Esophagus muscularis mucosa (tissue), 4 donors: ENCODE measurements around the gene NEURL3.

ENCODE experiments used
- EP300 ChIP-seq: sonication (generic); formaldehyde crosslinking; IDR thresholded peaks from one replicate; pipeline ENCODE4 v1.6.1; 2017; ENCODE audit warnings: antibody characterized with exemption
- POLR2A ChIP-seq: fragments of 450-650 bp; IDR thresholded peaks from one replicate; pipeline ENCODE4 v1.6.1; 2017; ENCODE audit warnings: antibody characterized with exemption, moderate library complexity, mild to moderate bottlenecking, low read depth
- POLR2AphosphoS5 ChIP-seq, 2 donors: sonication (generic); formaldehyde crosslinking; IDR thresholded peaks; one replicate each; pipeline ENCODE4 v1.6.1; 2017; ENCODE audit warnings: antibody characterized with exemption in 2 of 2
- TF ChIP-seq, protein P1 (sequence below), 3 experiments: fragments of 200-600 bp in 2 of 3; fragments of 450-650 bp in 1 of 3; sonication (generic) in 2 of 3; IDR thresholded peaks; one replicate each; pipeline ENCODE4 v1.5.1; 2017 to 2019; ENCODE audit warnings: antibody characterized with exemption in 3 of 3, mild to moderate bottlenecking in 2 of 3, moderate library complexity in 1 of 3

DNA sequence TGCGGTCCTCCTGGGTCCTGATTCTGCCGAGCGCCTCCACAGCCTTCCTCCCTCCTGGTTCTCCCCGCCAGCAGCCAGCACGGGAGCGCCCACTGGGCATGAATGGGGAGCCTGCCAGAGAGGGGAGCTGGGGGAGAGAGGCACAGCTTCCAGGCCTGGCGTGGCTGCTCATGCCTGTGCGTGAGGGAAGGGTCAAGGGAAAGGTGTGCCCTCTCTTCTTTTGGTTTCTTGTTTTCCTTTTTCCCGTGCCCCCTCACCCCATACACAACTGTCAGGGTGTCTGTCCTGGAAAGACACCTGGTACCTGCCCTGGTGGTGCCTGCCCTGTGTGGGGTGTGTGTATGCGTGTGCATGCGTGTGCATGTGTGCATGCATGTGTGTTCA, 4.7 kb upstream of the NEURL3 start:
- TF ChIP-seq POLR2A (no peak), EP300 (no peak), POLR2AphosphoS5 (IDR thresholded peaks at IDR 0.05) (no peak)
- TF ChIP-seq, protein P1, sequence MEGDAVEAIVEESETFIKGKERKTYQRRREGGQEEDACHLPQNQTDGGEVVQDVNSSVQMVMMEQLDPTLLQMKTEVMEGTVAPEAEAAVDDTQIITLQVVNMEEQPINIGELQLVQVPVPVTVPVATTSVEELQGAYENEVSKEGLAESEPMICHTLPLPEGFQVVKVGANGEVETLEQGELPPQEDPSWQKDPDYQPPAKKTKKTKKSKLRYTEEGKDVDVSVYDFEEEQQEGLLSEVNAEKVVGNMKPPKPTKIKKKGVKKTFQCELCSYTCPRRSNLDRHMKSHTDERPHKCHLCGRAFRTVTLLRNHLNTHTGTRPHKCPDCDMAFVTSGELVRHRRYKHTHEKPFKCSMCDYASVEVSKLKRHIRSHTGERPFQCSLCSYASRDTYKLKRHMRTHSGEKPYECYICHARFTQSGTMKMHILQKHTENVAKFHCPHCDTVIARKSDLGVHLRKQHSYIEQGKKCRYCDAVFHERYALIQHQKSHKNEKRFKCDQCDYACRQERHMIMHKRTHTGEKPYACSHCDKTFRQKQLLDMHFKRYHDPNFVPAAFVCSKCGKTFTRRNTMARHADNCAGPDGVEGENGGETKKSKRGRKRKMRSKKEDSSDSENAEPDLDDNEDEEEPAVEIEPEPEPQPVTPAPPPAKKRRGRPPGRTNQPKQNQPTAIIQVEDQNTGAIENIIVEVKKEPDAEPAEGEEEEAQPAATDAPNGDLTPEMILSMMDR (IDR thresholded peaks at IDR 0.05): no peak
